Measurements from ENCODE around the gene EIF6.
A peak's percentile ranks its signal among the peaks of the same experiment; 100 is the strongest.

The EIF6 gene

GRCh38 chr20:35314816-35315631 lies 30.5 kb upstream of the EIF6 start:
- DNase-seq (ENCODE audit: low read depth in 3 of 3): no peak

- DNase-seq (ENCODE audit: low read depth in 3 of 3): no peak
Observed at GRCh38 chr20:35312318-35312717, 27.7 kb upstream of the EIF6 start.

- no peak for DNase-seq (ENCODE audit: low read depth in 3 of 3)
Observed at GRCh38 chr20:35311822-35312221, 27.2 kb upstream of the EIF6 start.

- DNase-seq (ENCODE audit: low read depth in 3 of 3): no peak
Observed at GRCh38 chr20:35311409-35311808, 26.8 kb upstream of the EIF6 start.

GRCh38 chr20:35307666-35308653 lies 23.4 kb upstream of the EIF6 start:
- no peak for DNase-seq (ENCODE audit: low read depth in 3 of 3)

- no peak for DNase-seq (ENCODE audit: low read depth in 3 of 3)
Observed at GRCh38 chr20:35306931-35307517, 22.5 kb upstream of the EIF6 start.

- DNase-seq (ENCODE audit: low read depth in 3 of 3): peak in 1 of 3 experiments; percentile 40
Observed at GRCh38 chr20:35305682-35306556, 21.3 kb upstream of the EIF6 start.

GRCh38 chr20:35304956-35305355 lies 20.4 kb upstream of the EIF6 start:
- DNase-seq (ENCODE audit: low read depth in 3 of 3): no peak

- peak; percentile 46 to 72 (median 61) for DNase-seq (ENCODE audit: low read depth in 3 of 3)
Observed at GRCh38 chr20:35303735-35304491, 19.3 kb upstream of the EIF6 start.

GRCh38 chr20:35303382-35303734 lies 18.8 kb upstream of the EIF6 start:
- DNase-seq (ENCODE audit: low read depth in 3 of 3): no peak

GRCh38 chr20:35302421-35303335 lies 18.1 kb upstream of the EIF6 start:
- no peak for DNase-seq (ENCODE audit: low read depth in 3 of 3)

GRCh38 chr20:35301426-35301825 lies 16.9 kb upstream of the EIF6 start:
- no peak for DNase-seq (ENCODE audit: low read depth in 3 of 3)

GRCh38 chr20:35300469-35301262 lies 16.1 kb upstream of the EIF6 start:
- no peak for DNase-seq (ENCODE audit: low read depth in 3 of 3)

GRCh38 chr20:35299780-35300179 lies 15.2 kb upstream of the EIF6 start:
- DNase-seq (ENCODE audit: low read depth in 3 of 3): no peak

- DNase-seq (ENCODE audit: low read depth in 3 of 3): no peak
Observed at GRCh38 chr20:35298264-35298663, 13.7 kb upstream of the EIF6 start.

- DNase-seq (ENCODE audit: low read depth in 3 of 3): no peak
Observed at GRCh38 chr20:35297740-35298139, 13.2 kb upstream of the EIF6 start.

GRCh38 chr20:35297155-35297554 lies 12.6 kb upstream of the EIF6 start:
- no peak for DNase-seq (ENCODE audit: low read depth in 3 of 3)

GRCh38 chr20:35296101-35296554 lies 11.6 kb upstream of the EIF6 start:
- no peak for DNase-seq (ENCODE audit: low read depth in 3 of 3)

GRCh38 chr20:35295674-35296073 lies 11.1 kb upstream of the EIF6 start:
- DNase-seq (ENCODE audit: low read depth in 3 of 3): no peak

Data from stimulated activated CD4-positive, alpha-beta T cell treated with anti-CD3 and anti-CD28 coated beads, TNF-alpha, amount 100 ng/mL, for 4 hours (primary cell).